Activated CD4-positive, alpha-beta T cell treated with anti-CD3 and anti-CD28 coated beads for 48 hours (primary cell): ENCODE data around the gene IDUA.

Experiments
- DNase-seq: peaks from one replicate; pipeline ENCODE4 v3.0.0-alpha.2; 2020

Gene IDUA

DNA sequence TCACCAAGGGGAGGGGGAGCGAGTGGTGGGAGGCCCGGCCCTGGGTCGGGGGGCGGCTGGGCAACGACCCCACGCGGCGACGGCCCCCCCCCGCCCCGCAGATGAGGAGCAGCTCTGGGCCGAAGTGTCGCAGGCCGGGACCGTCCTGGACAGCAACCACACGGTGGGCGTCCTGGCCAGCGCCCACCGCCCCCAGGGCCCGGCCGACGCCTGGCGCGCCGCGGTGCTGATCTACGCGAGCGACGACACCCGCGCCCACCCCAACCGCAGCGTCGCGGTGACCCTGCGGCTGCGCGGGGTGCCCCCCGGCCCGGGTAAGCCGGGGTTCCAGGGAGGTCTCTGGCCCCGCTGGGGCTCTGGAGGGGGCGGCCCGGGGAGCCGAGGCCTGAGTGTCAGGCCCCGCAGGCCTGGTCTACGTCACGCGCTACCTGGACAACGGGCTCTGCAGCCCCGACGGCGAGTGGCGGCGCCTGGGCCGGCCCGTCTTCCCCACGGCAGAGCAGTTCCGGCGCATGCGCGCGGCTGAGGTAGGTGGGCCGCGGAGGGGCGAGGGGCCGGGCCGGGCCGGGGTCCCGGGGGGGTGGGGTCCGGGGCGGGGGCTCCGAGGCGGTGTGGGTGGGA is 15.9 kb downstream of the IDUA start:
- DNase-seq = no peak

DNA sequence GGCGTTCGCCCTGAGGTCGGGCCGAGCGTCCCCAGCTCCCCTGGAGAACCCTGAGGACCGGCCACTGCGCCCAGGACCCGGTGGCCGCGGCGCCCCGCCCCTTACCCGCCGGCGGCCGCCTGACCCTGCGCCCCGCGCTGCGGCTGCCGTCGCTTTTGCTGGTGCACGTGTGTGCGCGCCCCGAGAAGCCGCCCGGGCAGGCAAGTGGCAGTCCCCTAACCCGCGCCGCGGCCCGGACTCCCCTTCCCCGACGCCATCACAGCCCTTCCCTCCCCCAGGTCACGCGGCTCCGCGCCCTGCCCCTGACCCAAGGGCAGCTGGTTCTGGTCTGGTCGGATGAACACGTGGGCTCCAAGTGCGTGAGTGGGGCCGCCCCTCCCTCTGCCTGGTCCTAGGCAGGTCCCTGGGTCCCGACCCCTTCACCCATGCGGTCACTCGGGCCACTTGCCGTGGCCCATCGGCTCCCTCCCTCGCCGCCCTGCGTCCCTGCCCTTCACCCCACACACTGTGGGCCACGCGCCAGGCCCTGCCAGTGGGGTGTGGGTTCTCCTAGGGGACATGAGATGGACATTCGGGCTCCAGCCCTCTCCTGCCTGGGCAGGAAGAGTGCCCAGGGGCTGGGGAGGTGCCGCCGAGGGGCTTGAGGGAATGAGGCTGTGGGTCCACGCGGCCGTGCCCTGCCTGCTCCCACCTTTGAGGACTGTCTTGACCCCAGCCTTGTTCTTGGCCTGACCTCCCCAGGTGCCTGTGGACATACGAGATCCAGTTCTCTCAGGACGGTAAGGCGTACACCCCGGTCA is 16.6 kb downstream of the IDUA start:
- no peak for DNase-seq

DNA sequence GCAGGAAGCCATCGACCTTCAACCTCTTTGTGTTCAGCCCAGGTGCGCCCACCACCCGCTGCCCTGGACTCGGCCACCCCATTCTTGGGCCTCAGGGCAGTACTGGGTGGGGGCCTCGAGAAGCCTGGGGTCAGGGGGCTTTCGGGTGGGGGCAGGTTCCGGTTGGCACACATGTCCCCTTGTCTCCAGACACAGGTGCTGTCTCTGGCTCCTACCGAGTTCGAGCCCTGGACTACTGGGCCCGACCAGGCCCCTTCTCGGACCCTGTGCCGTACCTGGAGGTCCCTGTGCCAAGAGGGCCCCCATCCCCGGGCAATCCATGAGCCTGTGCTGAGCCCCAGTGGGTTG is 17.2 kb downstream of the IDUA start:
- DNase-seq = no peak

DNA sequence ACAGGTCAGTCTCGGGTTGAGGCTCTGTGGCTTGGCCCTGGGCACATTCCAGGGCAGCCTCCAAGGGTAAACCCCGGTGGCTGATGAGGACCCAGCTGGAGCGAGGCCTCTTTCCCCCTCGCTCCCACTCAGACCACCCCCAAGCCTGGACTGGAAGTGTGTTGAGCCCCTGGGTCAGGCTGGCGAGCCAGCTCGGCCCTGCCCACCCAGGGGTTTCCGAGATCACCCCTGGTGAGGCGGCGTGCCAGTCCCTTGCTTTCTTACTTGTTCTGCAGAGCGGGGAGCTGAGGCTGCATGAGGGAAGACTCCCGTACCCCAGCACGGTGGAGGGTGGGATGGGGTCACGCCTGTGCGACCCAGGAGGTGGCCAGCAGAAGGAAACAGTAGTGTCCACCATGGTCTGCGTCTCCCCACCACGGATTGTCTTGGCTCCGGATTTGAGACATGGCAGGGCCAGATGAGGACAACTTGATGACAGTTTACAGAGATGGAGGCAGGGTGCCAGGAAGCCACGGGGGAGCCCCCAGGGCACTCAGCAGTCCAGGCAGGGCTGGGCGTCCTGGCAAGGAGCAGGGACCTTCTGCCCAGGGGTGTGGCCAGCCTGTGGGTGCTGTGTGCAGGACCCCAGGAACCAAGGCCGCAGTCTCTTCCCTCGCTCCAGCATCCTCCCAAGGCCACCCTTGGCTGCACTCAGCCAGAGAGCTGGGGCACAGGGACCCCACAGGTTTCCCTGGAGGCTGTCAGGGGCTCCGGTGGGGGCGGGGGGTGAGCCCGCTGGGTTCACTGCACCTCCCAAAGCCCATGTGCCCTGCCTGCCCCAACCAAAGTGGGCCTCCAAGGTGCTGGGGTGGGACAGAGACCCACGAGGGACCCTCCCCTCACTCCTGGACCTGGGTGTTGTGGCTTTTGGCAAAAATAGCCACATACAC is 18.0 kb downstream of the IDUA start:
- DNase-seq = no peak

DNA sequence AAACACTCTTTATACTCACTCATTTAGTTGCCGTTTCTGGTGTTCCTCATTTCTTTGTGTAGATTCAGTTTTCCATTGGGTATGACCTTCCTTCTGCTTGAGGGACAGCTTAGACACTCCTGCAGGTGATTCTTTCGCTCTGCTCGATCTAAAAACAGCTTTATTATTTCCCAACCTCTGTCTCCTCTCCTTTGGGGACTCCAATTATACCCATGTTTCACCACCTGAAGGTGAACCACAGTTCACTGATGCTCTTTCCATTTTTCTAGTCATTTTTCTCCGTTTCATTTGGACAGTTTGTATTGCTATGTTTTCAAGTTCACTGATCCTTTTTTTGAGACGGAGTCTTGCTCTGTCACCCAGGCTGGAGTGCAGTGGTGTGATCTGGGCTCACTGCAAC is 20.0 kb downstream of the IDUA start:
- no peak for DNase-seq

DNA sequence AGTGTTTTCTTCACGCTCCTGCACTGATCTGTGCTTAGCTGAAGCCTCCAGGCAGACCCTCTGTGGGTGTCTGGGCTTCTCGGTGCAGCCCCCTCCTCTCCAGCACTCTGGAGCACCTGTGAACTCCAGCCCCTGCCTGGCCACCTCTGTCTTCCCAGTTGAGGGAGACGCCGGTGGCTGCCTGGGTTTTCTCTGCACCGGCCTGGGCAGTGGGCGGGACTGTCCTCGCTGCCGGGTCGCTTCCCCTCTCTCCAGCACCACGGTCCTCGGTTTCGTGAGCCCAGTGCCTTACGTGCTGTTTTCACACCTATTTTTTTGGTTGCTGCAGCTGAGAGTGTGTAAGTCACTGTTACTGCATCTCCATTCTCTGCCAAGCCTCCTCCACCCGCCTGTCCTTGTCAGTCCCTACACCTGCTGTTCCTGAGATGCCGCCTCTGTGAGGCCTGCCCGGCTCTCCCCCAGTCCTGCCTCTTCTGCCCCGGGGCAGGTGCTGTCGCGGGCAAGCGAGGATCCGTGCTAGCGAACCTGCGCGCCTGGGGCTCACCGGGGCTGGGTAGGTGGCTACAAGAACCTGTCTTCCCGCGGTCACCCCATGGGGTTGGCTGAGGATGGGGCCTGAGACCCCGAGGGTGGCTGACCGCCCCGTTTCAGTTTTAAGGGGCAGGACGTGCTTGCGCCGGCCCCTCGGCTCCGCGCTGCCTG is 22.1 kb downstream of the IDUA start:
- peak; percentile 38 for DNase-seq

DNA sequence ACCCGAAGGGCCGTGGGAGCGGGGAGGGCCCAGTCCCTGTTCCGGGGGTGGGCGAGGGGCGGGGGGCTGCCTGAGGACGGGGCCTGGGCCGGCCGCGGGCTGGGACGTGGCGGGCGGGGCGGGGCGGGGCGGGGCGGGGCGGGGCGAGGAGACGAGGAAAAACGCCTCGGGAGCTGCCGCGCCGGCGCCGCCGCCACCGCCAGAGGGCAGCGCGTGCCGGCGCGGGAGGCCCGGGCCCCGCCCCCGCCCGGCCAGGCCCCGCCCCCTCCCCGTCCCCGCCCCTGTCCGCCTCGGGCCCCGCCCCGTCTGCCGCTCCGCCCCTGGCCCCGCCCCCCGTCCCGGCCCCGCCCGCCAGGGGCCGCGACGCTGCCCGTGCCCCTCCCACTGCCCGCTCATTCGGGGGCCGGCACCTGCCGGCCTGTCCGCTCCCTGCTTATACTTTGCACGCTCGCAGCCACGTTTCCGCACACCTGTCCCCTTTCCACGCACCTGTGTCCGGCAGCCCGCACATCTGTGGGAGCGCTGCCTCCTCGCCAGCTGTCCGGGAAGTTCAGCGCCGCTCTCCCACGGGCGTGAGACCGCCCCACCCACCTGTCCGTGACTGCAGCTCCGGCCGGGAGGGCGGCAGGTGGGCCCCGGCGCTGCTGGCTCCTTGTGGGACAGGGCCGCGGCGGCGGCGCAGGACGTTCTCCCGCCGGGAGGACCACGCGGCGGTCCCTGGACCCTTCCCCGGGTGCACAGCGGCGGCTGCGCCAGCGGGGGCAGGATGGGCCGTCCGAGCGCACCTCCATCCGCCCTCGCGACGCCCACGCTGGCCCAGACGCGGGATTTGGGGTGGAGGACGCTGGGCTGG is 22.9 kb downstream of the IDUA start:
- DNase-seq = peak; percentile 77

DNA sequence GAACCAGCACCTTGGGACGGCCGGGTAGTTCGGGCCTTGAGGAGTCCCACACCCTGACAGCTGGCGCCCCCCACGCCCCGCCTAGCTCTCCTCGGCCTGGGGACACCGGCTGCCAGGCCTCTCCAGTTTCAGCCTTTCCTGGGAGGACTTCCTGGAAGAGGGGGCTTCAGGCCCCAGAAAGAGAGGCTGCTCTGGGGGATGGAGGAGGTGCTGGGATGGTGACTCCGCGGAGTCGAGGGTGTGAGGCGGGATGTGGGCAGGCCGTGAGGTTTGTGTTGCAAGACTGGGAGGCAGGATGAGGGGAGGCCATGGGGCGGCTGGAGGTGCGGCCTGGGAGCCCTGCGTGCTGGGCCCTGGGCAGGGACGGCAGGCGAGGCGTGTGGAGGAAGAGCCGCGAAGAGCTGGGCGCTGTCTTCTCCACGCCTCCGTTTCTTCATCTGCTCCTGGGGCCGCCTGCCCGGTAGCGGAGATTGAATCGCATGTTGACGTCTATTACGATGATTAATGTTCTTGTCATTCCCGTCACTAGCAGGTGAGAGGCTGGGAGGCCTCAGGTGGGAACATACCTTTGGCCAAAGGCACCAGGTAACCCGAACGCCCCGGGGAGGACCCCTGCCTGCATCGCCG is 23.7 kb downstream of the IDUA start:
- DNase-seq = peak; percentile 81

DNA sequence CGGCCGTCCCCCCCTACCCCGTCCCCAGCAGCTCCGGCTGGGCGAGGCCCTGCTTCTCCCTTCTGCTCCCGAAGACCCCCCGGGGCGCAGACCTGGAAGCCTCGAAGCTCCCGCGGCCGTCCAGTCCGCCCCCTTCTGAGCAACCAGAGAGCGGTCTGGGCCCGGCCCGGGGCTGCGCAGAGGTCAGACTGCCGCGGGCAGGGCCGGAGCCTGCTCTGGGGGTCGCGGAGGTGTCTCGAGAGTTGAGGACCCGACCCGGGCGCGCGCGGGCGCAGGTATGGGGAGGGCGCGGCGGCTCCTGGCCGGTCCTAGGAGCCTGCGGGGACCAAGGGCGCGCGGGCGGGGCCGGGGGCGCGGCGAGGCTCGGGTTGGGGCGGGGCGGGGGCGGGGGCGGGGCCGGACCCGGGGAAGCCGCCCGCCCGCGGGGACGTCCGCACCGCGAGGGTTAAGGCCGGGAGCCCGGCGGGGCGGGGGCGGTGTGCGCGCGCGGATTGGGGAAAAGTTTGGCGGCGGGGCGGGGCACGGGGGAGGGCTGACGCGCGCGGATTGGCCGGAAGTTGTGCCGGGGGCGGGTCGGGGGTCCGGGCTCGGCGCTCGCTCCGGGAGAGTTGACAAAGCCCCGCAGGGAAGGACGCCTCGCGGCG is 24.3 kb downstream of the IDUA start, which contains the start of gene FGFRL1:
Gene FGFRL1, plus strand, starts transcription at position 605 of the 644 bp plus-strand sequence. CDS start 860 bp downstream, outside the sequence.
- DNase-seq = peak; percentile 94

DNA sequence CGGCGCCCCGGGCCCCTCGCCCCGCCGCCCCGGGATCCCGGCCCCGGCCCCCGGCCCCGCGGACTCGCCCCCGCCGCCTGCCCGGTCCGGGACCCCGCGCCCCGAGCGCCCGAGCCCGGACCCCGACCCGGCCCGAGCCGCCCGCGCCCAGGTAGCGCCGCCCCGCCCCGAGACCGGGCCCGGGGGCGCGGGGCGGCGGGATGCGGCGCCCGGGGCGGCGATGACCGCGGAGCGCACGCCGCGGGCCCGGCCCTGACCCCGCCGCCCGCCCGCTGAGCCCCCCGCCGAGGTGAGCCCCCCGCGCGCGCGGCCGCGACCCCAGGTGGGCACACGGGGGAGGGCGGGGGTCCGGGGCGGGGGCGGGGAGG is 24.8 kb downstream of the IDUA start:
- DNase-seq = no peak

DNA sequence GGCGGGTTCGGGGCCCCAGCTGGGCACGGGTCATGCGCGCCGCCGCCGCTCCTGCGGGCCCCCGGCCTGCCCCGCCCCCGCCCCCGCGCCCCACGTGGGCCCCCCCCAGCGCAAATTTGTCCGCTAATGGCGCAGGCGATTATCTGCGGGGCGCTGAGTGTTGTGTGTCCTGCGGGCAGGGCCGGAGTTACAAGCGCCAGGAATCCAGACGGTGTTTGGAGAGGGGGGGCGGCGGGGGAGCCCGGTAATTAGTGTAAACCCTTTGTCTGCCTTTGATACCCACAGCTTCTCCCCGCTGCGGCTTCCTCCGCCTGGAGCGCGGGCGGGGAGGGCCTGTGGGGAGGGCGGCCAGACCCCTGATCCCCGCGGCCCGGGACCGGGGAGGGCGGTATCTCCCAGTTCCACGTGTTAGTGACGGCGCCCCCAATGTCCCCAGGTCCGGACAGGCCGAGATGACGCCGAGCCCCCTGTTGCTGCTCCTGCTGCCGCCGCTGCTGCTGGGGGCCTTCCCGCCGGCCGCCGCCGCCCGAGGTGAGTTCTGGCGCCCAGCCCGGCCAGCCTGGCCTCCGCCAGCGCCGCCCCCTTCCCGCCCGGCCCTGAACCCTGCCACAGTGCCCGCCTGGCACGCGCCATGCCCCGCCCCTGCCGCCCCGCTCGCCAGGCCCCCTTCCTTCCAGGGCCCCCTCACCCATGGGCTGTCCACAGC is 25.3 kb downstream of the IDUA start:
- DNase-seq = peak; percentile 37

DNA sequence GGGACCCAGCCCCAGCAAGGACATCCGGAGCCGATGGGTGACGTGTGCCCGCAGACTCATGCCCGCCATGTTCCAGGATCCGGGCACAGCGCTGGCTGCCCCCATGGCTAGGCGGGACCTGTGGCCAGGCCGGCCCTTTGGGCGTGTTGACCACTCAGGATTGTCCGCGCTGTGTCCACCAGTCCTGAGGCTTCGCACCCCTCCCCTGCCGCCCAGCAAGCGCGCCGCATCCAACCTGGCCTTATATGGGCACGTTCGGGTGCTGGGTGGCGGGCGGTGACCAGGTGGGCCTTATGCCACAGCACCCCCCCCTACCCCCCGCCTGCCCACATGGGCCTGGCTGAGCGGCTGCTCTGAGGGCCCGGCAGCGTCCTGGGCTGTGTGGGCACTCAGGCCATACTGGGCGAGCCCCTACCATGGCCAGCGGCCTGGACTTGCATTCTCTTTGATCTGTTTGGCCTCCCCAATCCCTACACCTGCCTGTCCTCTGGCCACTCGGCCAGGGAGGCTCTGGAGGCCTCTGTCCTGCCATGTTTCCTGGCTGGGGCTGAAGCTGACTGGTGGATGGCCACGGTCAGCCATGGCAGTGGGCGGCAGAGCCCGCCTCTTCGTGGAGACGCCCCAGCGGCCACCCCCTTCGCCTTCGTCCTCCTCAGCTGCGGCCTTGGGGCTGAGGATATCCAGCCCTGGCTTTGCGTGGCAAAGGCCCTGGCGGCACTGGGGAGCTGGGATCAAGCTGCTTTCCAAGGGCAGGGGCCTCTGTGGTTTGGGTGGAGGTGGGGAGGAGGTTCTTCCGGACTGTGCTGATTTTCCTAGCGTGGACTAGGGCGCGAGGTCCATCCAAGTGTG is 26.6 kb downstream of the IDUA start:
- no peak for DNase-seq

DNA sequence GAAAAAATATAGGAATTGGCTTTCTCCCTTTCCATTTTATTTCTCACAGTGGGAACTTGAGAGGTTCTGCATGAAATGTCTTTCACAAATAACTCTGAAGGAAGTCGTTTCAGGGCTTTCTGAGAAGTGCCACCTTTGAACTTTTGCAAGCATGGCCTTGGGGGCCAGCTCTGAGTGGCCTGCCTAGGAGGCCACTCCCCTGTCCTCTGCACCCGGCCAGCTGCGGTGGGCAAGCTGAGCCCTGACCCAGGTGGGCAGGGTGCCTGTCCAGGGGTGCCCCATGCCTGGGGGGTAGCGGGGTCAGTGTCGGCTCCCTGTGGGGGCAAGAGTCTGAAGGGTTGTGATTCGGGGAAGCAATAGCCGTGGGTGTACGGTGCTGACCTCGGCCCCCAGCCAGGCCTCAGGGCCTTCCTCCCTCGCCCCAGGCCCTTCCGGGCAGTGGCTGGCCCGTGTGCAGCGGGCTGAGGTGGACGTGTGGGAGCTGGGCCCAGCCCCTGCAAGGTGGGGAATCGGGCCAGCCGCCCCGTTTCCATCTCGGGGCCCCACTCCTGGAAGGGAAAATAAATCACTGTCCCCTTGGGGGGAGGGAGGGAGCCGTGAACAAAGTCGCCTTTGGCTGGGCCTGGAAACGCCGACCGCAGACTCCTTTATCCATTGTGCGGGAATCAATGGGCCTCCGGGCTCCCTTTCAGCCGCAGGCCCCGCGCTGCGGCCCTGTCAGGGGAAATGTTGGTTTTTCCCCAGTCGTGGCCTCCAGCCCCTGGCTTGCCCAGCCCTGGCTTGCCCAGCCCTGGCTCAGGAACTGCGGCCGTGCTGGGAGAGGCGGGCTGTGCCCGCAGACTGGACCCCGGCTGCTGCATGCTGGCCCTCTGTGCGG is 27.7 kb downstream of the IDUA start:
- no peak for DNase-seq

DNA sequence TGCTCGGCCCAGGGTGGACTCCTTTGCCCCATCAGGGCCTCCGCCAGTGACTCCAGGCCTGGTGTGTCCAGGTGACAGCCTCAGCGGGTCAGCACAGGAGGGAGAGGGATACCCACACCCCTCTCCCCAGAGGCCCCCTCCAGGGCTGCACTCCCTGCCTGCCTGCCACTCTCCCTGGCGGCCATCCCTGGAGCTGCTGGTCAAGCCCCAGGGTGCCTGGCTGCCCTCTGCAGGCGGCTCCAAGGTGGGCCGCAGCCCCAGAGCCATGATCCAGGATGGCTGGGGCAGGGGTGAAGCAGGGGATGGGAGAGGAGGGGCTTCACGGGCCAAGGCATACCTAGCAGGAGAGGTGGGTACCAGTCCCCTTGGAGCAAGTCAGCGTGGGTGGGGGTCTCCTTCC is 28.3 kb downstream of the IDUA start:
- no peak for DNase-seq

DNA sequence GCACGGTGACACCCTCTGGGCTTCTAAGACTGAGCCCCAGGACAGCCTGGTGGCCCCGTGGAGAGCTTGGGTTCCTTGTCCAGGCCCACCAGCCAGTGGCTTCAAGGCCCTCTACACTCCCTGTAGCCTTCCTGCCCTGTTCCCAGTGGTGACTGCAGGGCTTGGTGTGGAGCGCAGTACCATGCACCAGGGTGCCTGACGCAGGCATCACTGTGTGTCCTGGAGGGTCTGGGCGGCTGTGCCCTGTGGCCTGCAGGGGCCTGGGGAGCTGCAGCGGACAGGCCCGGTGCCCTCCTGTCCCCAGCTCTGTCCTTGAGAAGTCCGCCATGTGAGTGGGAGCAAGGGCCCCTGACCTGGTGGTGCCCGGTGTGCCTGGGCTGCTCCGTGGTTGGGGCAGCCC is 28.9 kb downstream of the IDUA start:
- DNase-seq = no peak

DNA sequence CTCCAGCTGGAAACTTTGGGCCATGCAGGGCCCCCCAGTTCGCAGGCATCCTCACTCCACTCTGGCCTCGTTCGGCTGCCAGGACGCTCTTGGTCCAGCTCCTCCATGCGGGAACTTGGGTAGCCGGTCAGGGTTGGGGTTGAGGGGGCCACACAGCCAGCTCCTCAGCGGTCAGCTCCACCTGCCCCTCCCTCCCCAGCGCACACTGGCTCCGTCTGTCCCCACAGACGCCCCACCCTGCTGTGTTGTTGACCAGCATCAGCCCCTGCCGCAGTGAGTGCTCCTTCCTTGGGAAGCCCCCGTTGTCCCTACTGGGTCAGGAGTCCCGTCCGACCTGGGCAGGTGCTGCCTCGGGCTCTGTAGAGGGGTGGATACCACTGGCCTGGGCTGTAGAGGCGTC is 30.4 kb downstream of the IDUA start:
- DNase-seq = no peak

DNA sequence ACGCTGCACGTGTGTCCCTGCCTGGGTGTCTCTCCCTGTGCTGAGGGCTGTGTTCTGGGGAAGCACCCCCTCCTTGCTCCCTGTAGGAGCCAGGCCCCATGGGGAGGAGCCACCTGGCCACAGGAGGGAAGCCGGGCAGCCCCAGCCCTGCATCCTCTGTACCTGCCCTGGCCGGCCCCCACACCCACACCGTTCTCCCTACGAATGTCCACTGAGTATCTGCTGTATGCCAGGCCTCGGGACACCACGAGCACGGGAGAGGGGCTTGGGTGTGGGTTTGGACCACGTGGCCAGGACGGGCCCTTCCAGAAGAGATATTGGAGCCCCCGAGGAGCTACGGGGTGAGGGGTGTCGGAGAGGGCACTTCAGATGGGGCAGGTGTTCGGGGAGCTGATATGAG is 30.9 kb downstream of the IDUA start:
- DNase-seq = no peak
